ENCODE results near the gene SPATA45.
"Not testable (repeated sequence)": the region's sequence is repeated elsewhere in the genome, so short reads cannot be mapped to it uniquely, and the experiment has no call there.

The SPATA45 gene

GRCh38 chr1:212847549-212847948, at the start of gene SPATA45:
Gene SPATA45 (minus strand): TSS chr1:212847649. CDS start chr1:212836149, 11,500 bp downstream.
- DNase-seq = no peak

GRCh38 chr1:212892108-212892507, 44.7 kb upstream of the SPATA45 start:
- no peak for DNase-seq

DNA sequence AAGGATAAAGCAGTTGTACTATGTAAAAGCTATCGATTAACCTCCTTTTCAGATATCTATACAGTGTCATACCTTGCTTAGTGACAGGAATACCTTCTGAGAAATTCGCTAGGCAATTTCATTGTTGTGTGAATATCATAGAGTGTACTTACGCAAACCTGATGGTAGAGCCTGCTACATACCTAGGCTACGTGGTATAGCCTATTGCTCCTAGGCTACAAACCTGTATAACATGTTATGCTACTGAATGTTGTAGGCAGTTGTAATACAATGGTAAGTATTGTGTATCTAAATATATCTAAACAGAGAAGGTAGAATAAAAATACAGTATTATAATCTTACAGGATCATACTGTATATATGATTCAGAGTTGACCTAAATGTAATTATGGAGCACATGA, 37.1 kb upstream of the SPATA45 start:
- no peak for DNase-seq

- no peak for DNase-seq
Measured at GRCh38 chr1:212879947-212880690, 32.7 kb upstream of the SPATA45 start.

GRCh38 chr1:212878418-212878817, 31.0 kb upstream of the SPATA45 start:
- no peak for DNase-seq

- DNase-seq = no peak
Measured at GRCh38 chr1:212873518-212873917, 26.1 kb upstream of the SPATA45 start.

- DNase-seq = no peak
Measured at GRCh38 chr1:212871976-212872375, 24.5 kb upstream of the SPATA45 start.

GRCh38 chr1:212867192-212867591, 19.7 kb upstream of the SPATA45 start:
- no peak for DNase-seq

GRCh38 chr1:212864201-212864600, 16.8 kb upstream of the SPATA45 start:
- DNase-seq = no peak

- not testable (repeated sequence) for DNase-seq
Measured at GRCh38 chr1:212863345-212863744, 15.9 kb upstream of the SPATA45 start.

GRCh38 chr1:212862111-212862690, 14.8 kb upstream of the SPATA45 start:
- no peak for DNase-seq

DNA sequence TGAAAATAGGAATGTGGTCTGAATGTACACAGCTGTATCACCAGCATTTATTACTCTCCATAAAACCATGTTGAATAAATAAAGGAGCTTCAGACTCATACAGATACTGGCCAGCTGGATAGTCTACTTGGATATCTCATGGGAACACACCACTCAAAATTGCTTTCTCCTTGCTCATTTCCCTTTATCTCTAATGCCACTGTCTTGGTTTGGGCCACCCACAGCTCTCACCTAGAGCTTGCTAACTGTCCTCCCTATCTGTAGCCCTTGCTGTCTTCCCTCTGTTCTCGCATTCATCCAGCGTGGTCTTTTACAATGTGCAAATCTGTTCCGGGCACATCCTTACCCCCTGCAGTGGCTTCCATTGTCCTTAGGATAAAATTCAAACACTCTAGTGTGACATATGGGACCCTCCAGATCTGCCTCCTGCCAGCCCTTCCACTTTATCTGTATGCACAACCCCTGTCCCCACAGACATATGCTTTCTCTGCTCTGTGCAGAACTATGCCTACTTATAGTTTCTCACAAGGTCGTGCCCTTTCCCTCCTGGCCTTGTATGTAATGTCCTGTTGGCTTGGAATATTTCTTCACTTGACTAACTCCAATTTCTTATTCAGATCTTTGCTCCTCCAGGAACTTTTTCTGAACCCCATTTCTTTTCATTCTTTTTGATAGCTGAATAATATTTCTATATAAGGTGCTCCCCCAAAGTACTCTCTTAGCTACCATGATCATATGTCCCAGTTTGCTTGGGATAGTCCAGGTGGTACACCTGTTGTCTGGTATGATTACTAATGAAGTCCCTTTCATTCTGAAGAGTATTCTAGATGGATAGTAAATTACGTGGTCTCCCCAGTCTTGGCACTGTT, 13.5 kb upstream of the SPATA45 start:
- no peak for DNase-seq

GRCh38 chr1:212858461-212859265, 11.2 kb upstream of the SPATA45 start:
- peak; percentile 76 for DNase-seq

GRCh38 chr1:212857992-212858460, 10.6 kb upstream of the SPATA45 start, which contains the start of gene FLVCR1:
Gene FLVCR1 (plus strand): TSS chr1:212858275. CDS start chr1:212858453, 178 bp downstream.
- DNase-seq = peak; percentile 99

- no peak for DNase-seq
Measured at GRCh38 chr1:212856755-212857154, 9.3 kb upstream of the SPATA45 start.

DNA sequence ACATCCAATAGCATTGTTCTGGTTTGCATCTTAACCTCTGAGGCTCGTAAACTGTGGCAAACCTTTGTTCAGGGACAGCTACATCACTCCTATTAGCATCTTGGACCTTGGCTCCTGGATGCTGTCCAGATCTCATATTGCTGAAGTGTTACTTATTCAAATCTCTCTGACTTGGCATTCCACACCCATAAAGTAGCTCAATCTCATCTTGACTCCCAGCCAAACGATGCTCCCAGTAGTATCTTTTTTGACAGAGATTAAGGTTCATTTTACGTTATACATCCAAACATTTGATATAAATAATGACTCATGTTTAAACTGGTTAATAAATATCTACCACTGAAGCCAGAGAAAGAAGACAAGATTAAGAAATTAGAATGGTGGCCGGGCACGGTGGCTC, 6.2 kb upstream of the SPATA45 start:
- no peak for DNase-seq

DNA sequence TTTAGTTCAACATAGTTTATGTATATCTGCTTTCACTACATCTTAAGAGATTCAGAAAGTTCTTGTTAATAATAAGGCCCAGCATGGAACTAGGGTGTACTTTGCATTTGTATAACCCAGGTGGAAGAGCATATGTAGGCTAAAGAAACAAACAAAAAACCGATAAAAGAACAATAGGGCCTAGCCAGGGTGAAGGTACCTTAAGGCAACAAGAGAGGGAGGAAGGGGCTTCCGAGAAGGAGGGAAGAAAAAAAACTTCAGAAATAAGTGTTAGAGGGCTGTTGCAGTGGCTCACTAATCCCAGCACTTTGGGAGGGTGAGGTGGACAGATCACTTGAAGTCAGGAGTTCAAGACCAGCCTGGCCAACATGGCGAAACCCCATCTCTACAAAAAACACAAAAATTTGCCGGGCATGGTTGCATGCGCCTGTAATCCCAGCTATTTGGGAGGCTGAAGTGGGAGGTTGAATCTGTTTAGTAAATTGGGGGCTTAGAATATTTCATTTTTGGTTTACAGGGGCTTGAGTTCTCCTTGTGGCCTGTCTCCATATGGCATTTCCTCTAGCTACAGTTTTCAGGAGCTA, 4.7 kb upstream of the SPATA45 start:
- no peak for DNase-seq

DNA sequence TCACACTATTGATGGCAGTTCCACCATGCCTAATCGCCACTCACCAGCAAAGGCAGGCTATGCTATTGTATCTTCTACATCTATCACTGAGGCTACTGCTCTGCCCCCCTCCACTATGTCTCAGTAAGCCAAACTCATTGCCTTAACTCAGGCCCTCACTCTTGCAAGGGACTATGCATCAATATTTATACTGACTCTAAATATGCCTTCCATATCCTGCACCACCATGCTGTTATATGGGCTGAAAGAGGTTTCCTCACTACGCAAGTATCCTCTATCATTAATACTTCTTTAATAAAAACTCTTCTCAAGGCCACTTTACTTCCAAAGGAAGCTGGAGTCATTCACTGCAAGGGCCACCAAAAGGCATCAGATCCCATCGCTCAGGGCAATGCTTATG, 2.9 kb downstream of the SPATA45 start:
- DNase-seq = not testable (repeated sequence)

DNA sequence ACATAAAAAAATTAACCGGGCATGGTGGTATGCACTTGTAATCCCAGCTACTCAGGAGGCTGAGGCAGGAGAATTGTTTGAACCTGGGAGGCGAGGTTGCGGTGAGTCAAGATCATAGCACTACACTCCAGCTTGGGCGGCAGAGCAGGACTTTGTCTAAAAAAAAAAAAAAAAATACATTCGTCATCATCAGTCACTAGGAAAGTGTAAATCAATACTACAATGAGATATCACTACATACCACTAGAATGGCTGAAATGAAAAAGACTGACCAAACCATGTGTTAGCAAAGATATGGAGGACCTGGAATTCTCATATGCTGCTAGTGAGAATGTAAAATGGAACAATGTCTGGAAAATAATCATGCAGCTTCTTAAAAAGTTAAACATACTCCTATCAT, 9.3 kb downstream of the SPATA45 start:
- no peak for DNase-seq

DNA sequence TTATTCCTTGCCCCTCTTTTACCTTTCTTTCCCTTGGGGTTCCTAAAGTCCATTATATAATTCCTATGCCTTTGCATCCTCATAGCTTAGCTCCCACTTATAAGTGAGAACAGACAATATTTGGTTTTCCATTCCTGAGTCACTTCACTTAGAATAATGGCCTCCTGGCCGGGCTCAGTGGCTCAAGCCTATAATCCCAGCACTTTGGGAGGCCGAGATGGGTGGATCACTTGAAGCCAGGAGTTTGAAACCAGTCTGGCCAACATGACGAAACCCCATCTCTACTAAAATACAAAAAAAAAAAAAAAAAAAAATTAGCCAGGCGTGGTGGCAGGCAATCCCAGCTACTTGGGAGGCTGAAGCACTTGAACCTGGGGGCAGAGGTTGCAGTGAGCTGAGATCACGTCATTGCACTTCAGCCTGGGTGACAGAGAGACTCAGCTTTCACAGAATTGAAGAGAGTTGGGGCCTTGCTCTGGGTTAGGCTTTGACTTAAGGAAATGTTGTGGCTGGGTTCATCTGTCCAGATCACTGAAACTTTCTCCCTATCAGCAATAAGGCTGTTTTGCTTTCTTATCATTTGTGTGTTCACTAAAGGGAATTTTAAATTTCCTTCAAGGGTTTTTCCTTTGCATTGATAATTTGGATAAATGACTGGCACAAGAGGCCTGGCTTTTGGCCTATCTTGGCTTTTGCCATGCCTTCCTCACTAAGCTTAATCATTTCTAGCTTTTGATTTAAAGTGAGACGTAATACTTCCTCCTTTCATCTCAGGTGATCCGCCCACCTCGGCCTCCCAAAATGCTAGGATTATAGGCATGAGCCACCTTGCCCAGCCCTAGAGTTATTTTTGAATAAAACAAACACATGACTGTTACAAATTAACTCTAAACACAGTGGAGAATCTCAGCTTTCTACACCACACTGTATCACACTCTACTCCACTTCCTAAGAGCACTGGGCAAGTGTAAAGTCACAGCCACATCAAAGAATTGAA, 13.9 kb downstream of the SPATA45 start:
- not testable (repeated sequence) for DNase-seq

DNA sequence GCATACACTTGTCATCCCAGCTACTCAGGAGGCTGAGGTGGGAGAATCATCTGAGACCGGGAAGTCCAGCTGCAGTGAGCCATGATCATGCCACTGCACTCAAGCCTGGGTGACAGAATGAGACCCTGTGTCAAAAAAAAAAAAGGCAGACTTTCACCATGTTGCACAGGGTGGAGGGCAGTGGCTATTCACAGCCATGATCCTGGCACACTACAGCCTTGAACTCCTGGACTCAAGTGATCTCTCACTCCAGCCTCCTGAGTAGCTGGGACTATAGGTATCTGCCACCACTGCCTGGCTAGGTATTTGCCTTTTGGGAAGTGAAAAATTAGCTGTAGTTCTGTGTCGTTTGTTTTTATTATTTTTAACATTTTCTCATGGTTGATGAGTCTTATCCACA, 19.1 kb downstream of the SPATA45 start:
- no peak for DNase-seq
